ENCODE data around the gene SSX2IP. TPM values are rescaled to one million over a fixed set of nuclear protein-coding genes. Genes with fewer than 3 reads are reported as not detected.

SSX2IP gene
- total RNA-seq, 1 experiment from 2014 or later, result 20.7 TPM

DNA sequence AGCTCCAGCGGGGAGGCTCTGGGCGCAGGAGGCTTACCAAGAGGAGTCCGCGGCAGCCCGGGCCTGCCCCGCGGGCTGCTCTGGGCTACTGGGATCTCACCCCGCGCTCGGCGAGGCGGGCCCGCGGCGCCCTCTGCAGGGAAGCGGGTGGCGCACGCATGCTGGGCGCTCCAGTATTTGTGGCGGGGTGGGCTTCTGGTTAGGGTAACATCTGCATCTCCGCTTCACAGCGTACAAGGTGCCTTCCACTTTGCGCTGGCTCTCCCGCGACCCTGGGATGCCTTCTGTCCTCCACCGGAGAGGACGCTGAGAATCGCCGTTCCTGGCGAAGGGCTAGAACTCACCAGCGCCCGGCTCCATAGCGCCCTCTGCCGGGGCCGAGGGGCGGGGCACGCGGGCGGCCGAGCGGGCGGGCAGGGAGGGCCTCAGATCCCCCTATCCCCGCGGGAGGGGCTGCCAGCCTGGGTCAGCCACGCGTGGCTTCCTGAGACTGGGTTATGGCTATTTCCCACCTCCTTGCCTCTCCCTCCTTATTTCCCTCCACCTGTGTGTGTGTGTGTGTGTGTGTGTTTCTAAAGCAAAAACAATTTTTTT lies 69.4 kb downstream of the SSX2IP start:
- H3K4me3 ChIP-seq, result peak overlapping the region; percentile 75
- peak; percentile 56 to 86 for DNase-seq
- no peaks in the 10 kb centered on the region for H3K36me3 ChIP-seq (ENCODE audit: low read depth)
- CTCF ChIA-PET, result interaction anchor here (0.5 to 1.2 kb wide), 3 partner anchors 114 to 173 kb away, joined by 3 to 10 read pairs (median 3); partner anchors contain the start of genes GNG5 and SPATA1
- peak overlapping the region; percentile 99 for H2AFZ ChIP-seq
- no peaks in the 10 kb centered on the region for H3K27me3 ChIP-seq (ENCODE audit: insufficient read depth, low read depth)
- H3K9me3 ChIP-seq (ENCODE audit: insufficient read depth, low read depth), result no peaks in the 10 kb centered on the region
- BruUV-seq (replicated peaks), result no TSS peak
- intact Hi-C loops (cut with micrococcal nuclease; ENCODE audit: unreplicated experiment), result loop anchor here (2.0 to 10.0 kb wide), 4 partner anchors 114 to 716 kb away; partner anchors contain the start of genes GNG5 and SPATA1
- H4K20me1 ChIP-seq (ENCODE audit: insufficient read depth), result no peaks in the 10 kb centered on the region
- H3K4me2 ChIP-seq, result peak overlapping the region; percentile 89
- H3K9me2 ChIP-seq (ENCODE audit: insufficient read depth), result no peaks in the 10 kb centered on the region
- TF ChIP-seq, protein P1, sequence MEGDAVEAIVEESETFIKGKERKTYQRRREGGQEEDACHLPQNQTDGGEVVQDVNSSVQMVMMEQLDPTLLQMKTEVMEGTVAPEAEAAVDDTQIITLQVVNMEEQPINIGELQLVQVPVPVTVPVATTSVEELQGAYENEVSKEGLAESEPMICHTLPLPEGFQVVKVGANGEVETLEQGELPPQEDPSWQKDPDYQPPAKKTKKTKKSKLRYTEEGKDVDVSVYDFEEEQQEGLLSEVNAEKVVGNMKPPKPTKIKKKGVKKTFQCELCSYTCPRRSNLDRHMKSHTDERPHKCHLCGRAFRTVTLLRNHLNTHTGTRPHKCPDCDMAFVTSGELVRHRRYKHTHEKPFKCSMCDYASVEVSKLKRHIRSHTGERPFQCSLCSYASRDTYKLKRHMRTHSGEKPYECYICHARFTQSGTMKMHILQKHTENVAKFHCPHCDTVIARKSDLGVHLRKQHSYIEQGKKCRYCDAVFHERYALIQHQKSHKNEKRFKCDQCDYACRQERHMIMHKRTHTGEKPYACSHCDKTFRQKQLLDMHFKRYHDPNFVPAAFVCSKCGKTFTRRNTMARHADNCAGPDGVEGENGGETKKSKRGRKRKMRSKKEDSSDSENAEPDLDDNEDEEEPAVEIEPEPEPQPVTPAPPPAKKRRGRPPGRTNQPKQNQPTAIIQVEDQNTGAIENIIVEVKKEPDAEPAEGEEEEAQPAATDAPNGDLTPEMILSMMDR (conservative IDR thresholded peaks at IDR 0.05), result peak; percentile 97
- TF ChIP-seq EZH2 (IDR thresholded peaks at IDR 0.05; ENCODE audit: low read depth), result no peak
- H3K79me2 ChIP-seq (ENCODE audit: low read depth), result no peaks in the 10 kb centered on the region
- H3K27ac ChIP-seq, result peak overlapping the region; percentile 29
- H3F3A ChIP-seq (ENCODE audit: insufficient read depth, low read depth), result no peaks in the 10 kb centered on the region
- POLR2A ChIA-PET (ENCODE audit: unreplicated experiment), result no interaction called here
- peaks cover 10% of the 10 kb centered on the region for H3K4me1 ChIP-seq (replicated peaks; ENCODE audit: insufficient read depth)

DNA sequence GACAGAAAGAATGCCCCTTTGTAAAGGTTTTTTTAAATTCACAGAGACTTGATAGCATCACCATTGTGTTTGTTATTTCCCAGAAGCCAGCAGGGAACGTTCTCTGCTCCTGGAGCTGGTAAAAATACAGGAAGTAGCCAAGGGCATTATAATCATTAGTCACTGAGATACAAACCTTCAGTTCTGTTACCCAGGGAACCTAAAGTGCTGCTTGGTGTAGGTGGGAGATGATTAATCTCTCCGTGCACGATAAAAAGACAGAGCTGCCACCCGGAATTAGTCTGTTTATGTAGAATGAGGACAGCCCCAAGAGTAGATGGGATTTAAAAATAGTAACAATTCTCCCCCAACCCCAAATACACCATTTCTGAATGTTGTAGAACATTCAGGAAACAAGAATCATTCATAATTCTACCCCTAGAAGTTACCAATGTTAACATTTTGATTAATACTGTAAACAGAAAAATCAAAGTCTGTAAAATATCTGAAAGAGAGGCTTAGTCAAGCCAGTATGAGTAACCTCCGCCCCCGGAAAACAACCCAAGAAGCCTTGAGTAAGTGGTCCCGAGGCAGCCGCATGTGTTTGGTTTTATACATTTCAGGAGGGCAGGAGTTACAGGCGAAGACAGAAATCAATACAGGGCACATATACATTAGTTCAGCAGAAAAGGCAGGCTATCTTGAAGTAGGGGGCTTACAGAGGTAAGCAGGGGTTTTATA lies 70.7 kb downstream of the SSX2IP start:
- no TSS peak for BruUV-seq (replicated peaks)
- Histone ChIP-seq H3K9me2 (ENCODE audit: insufficient read depth) (no peaks in the 10 kb centered on the region), H3K9me3 (ENCODE audit: insufficient read depth, low read depth) (no peaks in the 10 kb centered on the region), H3K36me3 (ENCODE audit: low read depth) (no peaks in the 10 kb centered on the region), H3K4me1 (replicated peaks; ENCODE audit: insufficient read depth) (peaks cover 10% of the 10 kb centered on the region), H2AFZ (no peak overlapping the region), H4K20me1 (ENCODE audit: insufficient read depth) (no peaks in the 10 kb centered on the region), H3K4me3 (no peak overlapping the region), H3K4me2 (peak overlapping the region; percentile 23), H3K79me2 (ENCODE audit: low read depth) (no peaks in the 10 kb centered on the region), H3K27me3 (ENCODE audit: insufficient read depth, low read depth) (no peaks in the 10 kb centered on the region), H3F3A (ENCODE audit: insufficient read depth, low read depth) (no peaks in the 10 kb centered on the region), H3K27ac (no peak overlapping the region)
- intact Hi-C loops (cut with micrococcal nuclease; ENCODE audit: unreplicated experiment), result loop anchor here (2.0 to 10.0 kb wide), 4 partner anchors 113 to 715 kb away; partner anchors contain the start of genes GNG5 and SPATA1
- DNase-seq, result peak in 1 of 2 experiments; percentile 72
- ChIA-PET CTCF (interaction anchor here (1.2 kb wide), 1 partner anchor 113 kb away, joined by 3 read pairs; the partner anchor contains the start of genes GNG5 and SPATA1), POLR2A (ENCODE audit: unreplicated experiment) (interaction anchor here (0.5 to 0.6 kb wide), 2 partner anchors 114 to 139 kb away, joined by 3 read pairs; partner anchors contain the start of gene SPATA1)
- TF ChIP-seq EZH2 (IDR thresholded peaks at IDR 0.05; ENCODE audit: low read depth), result no peak
- TF ChIP-seq, protein P1 (conservative IDR thresholded peaks at IDR 0.05), result no peak

DNA sequence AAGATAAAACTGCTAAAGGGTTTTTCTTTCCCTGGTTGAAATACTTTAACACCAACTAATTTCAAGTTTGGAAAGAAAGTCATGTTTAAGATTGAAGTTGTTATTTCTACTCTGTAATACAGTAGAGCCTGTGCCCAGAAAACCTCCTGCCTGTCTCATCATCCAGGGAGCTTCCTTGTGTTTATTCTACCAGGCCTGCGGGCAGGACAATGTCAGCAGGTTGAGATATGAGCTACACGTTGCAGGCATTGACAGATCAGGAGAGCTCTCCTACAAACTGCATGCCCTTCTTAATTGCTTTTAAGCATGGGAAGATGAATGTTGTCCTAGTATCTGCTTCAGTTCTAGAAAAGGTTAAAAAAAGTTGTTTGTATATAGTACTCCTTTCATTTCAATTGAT lies 72.9 kb downstream of the SSX2IP start:
- Histone ChIP-seq H3K9me2 (ENCODE audit: insufficient read depth) (no peaks in the 10 kb centered on the region), H3K4me2 (no peak overlapping the region), H3K36me3 (ENCODE audit: low read depth) (no peaks in the 10 kb centered on the region), H3F3A (ENCODE audit: insufficient read depth, low read depth) (no peaks in the 10 kb centered on the region), H3K27me3 (ENCODE audit: insufficient read depth, low read depth) (no peaks in the 10 kb centered on the region), H2AFZ (no peak overlapping the region), H3K27ac (no peak overlapping the region), H3K4me1 (replicated peaks; ENCODE audit: insufficient read depth) (peaks cover 10% of the 10 kb centered on the region), H3K9me3 (ENCODE audit: insufficient read depth, low read depth) (0 out of 2 replicates have a peak, but pooled peaks cover 9% of the 10 kb centered on the region), H3K4me3 (no peak overlapping the region), H4K20me1 (ENCODE audit: insufficient read depth) (no peaks in the 10 kb centered on the region), H3K79me2 (ENCODE audit: low read depth) (no peaks in the 10 kb centered on the region)
- CTCF ChIA-PET, result no interaction called here
- TF ChIP-seq, protein P1 (conservative IDR thresholded peaks at IDR 0.05), result no peak
- TF ChIP-seq EZH2 (IDR thresholded peaks at IDR 0.05; ENCODE audit: low read depth), result no peak
- intact Hi-C loops (cut with micrococcal nuclease; ENCODE audit: unreplicated experiment), result no loop called here
- no peak for DNase-seq
- BruUV-seq (replicated peaks), result no TSS peak
- POLR2A ChIA-PET (ENCODE audit: unreplicated experiment), result no interaction called here

All from PC-9 (cell line).